ENCODE measurements around the gene NME7. TPM values are rescaled to one million over a fixed set of nuclear protein-coding genes. Genes with fewer than 3 reads are reported as not detected.
A peak's percentile ranks its signal among the peaks of the same experiment; 100 is the strongest.

NME7 gene
- total RNA-seq, 2 experiments from 2014 or later = 14.7 to 24.7 TPM

DNA sequence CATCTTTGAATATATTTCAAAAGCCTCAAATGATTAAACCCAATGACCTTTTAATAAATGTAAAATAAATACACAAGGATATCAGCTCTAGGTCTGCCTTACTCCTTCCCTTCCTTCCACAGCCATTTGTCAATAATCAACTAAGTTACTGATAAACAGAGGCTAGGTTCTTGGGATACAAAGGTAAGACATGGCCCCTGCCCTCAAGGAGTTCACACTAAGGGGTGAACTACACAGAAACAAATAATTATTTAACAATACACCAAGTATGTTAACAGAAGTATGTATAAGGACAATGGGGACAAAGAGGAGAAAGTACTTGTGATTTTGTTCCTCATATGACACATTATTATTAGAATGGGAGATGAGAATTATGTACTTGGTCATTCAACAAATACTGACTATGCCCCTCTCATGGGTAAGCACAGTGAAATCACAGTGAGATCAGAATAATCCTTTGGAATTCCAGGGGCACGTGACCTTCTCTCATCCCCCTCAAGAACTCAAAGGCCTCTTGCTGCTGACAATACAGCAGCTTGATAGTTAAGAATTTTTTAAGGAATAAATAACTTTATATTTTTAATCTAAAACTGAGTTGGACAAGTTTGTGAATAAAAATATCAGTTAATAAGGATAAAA is 220.9 kb downstream of the NME7 start:
- Mint-ChIP-seq H3K27me3 (no peaks in the 10 kb centered on the region), H3K36me3 (no peaks in the 10 kb centered on the region), H3K4me1 (peaks cover 2% of the 10 kb centered on the region), H3K9me3 (no peaks in the 10 kb centered on the region), H3K27ac (no peak overlapping the region), H3K4me3 (no peak overlapping the region)
- ATAC-seq (ENCODE audit: low read depth) (no peak), DNase-seq (no peak)
- POLR2A ChIA-PET = no interaction called here

DNA sequence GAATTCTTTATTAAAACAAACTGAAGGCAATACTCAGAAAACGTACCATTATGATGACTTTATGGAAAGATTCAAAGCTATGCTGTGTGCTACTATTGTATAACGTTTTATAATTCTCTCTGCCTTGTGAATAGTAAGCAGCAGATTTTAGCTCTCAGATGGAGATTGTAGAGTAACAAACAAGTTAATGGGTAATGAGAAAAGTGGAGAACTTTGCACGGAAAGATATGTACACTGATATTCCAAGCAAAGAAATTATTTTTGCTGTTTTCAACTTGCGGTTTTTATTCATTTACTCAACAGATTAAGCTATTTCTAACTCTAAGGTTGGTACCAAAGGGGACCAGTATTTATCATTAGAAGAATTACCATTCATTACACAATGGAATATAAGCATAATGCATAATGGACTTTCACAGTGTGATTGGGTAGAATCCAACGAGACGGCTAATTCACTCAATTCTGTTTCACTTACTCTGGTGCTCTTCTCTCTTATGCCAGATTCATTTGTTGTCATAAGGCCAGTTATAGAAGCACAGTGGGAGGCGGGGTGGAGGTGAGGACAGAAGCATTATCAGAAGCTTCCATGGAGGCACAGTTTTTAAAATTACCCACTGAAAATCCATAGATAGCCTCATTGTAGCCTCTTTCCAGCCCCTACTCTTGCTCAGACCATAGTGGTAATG is 222.5 kb downstream of the NME7 start:
- H3K4me1 Mint-ChIP-seq = peaks cover 2% of the 10 kb centered on the region
- H3K27me3 Mint-ChIP-seq = no peaks in the 10 kb centered on the region
- ATAC-seq (ENCODE audit: low read depth) (no peak), DNase-seq (no peak)
- no peaks in the 10 kb centered on the region for H3K9me3 Mint-ChIP-seq
- POLR2A ChIA-PET = no interaction called here
- no peak overlapping the region for H3K4me3 Mint-ChIP-seq
- H3K36me3 Mint-ChIP-seq = peaks cover 4% of the 10 kb centered on the region
- H3K27ac Mint-ChIP-seq = no peak overlapping the region

DNA sequence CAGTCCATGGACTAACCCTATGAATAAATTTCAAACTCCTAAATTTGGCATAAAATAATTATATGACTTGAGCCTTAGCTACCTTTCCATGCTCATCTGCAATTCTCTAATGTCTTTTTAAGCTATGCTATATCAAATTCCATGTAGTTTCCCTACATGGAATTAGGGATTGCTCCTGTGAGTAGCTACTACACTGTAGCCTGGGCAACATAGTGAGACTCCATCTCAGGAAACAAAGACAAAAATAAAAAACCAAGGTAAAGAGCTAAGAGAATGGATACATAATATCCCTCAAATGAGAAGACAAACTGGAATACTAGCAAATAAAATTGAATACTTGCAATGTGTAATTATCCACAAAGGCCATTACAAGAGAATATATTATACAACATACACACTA is 223.6 kb downstream of the NME7 start:
- POLR2A ChIA-PET = no interaction called here
- DNase-seq (no peak), ATAC-seq (ENCODE audit: low read depth) (no peak)
- H3K9me3 Mint-ChIP-seq = no peaks in the 10 kb centered on the region
- H3K27ac Mint-ChIP-seq = no peak overlapping the region
- peaks cover 7% of the 10 kb centered on the region for H3K36me3 Mint-ChIP-seq
- H3K4me3 Mint-ChIP-seq = no peak overlapping the region
- H3K27me3 Mint-ChIP-seq = no peaks in the 10 kb centered on the region
- H3K4me1 Mint-ChIP-seq = peaks cover 2% of the 10 kb centered on the region

DNA sequence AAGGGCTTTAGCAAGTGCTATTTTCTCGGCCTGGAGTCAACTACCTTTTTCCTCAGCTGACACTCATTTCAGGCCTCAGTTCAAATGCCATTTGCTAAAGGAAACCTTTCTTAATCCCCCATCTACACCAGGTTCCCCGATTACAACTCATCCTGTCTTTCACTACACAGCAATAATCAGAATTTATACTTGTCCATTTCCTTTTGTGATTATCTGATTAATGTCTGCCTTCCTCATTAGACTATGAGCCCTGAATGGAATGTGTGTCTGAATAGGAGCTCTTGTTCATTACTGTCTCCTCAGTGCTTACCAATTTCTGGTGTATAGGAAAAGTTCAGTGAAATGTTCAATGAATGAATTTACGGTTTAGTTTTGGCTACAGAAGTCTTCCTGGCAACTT is 224.3 kb downstream of the NME7 start:
- no peak for ATAC-seq (ENCODE audit: low read depth)
- no peak overlapping the region for H3K4me3 Mint-ChIP-seq

DNA sequence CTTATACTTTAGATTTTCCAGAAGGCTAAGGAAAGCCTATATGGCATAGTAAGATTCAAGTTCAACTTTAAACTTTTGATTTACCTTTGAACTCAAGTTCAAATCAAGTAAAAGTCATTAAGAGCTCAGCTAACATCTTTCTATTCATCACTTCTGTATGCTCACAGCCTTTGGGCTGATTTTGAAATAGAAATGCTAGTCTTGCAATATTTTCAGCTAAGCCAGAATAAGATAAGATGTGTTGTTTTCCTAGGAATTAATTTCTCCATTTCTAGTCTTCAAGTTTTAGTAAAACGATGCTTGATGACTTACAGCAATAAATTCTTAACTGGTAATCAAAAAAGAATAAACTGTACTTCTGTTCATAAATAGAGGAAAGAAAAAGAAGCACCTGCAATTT is 225.5 kb downstream of the NME7 start:
- ATAC-seq (ENCODE audit: low read depth) (no peak), DNase-seq (no peak)
- POLR2A ChIA-PET = no interaction called here
- peaks cover 3% of the 10 kb centered on the region for H3K9me3 Mint-ChIP-seq
- H3K4me1 Mint-ChIP-seq = peaks cover 6% of the 10 kb centered on the region
- no peaks in the 10 kb centered on the region for H3K27me3 Mint-ChIP-seq
- H3K27ac Mint-ChIP-seq = no peak overlapping the region
- H3K36me3 Mint-ChIP-seq = peaks cover 13% of the 10 kb centered on the region
- H3K4me3 Mint-ChIP-seq = no peak overlapping the region

More for the DNA sequence above, 224.3 kb downstream of the NME7 start:
- H3K36me3 Mint-ChIP-seq = peaks cover 10% of the 10 kb centered on the region
- H3K27ac Mint-ChIP-seq = no peak overlapping the region
- H3K9me3 Mint-ChIP-seq = peaks cover 1% of the 10 kb centered on the region
- DNase-seq = no peak
- H3K27me3 Mint-ChIP-seq = no peaks in the 10 kb centered on the region
- H3K4me1 Mint-ChIP-seq = peaks cover 6% of the 10 kb centered on the region
- POLR2A ChIA-PET = no interaction called here

DNA sequence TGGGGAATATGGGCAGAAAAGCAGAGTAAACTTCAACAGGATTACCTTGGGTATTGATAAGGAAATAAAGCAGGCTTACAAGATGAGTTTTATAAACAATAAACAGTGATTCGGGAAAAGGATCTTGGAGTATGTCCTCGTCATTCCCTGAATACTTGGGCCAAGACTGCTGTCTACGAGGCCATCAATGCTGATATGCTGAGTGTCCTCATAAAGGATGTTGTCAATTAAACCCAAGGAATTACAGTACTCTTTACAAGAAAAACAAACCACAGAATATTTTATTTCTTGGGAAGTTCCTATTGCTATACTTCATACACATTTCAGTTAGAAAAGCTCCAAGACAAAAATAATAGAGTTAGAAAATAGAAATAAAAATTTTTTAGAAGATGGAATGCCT is 226.2 kb downstream of the NME7 start:
- H3K27me3 Mint-ChIP-seq = no peaks in the 10 kb centered on the region
- peaks cover 14% of the 10 kb centered on the region for H3K36me3 Mint-ChIP-seq
- peaks cover 3% of the 10 kb centered on the region for H3K9me3 Mint-ChIP-seq
- no peak overlapping the region for H3K4me3 Mint-ChIP-seq
- POLR2A ChIA-PET = no interaction called here
- ATAC-seq (ENCODE audit: low read depth) (no peak), DNase-seq (no peak)
- H3K4me1 Mint-ChIP-seq = peaks cover 6% of the 10 kb centered on the region
- no peak overlapping the region for H3K27ac Mint-ChIP-seq

DNA sequence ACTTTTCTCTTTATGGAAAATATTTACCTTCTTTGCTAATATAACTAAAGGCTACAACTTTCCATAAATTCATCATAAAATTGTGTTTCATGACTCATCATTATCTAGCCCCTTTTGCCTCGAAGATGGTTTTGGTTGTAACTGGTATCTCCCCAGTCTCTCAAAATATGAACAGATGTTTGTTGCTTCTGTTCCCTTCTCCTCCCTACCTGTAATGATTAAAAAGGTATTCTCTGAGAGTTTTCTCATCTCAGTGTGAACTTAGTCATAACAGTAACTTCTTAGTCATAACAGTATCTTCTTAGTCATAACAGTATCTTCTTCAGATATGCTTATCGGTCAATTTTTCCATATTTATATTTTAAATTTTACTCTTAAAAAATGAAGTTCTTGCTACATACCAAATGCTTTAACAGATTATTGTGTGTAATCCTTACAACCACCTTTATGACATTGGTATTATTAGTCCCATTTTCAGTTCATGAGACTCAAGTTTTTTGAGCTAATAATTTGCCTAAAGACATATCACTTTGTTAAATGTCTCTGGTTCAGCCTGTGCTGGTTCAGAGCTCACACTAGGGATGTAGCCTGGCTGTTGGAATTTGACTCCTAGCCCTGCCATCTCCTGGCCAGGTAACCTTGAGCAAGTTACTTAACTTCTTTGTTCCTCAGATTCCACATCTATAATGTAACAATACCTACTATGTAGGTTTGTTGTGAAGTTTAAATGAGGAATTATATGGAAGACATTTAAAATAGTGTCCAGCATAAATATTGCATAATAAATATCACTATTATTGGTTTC is 228.5 kb downstream of the NME7 start:
- Mint-ChIP-seq H3K27me3 (no peaks in the 10 kb centered on the region), H3K4me1 (peaks cover 6% of the 10 kb centered on the region), H3K9me3 (peaks cover 3% of the 10 kb centered on the region), H3K27ac (no peak overlapping the region), H3K4me3 (no peak overlapping the region), H3K36me3 (peaks cover 14% of the 10 kb centered on the region)
- DNase-seq (no peak), ATAC-seq (ENCODE audit: low read depth) (peak; percentile 67)
- POLR2A ChIA-PET = no interaction called here

DNA sequence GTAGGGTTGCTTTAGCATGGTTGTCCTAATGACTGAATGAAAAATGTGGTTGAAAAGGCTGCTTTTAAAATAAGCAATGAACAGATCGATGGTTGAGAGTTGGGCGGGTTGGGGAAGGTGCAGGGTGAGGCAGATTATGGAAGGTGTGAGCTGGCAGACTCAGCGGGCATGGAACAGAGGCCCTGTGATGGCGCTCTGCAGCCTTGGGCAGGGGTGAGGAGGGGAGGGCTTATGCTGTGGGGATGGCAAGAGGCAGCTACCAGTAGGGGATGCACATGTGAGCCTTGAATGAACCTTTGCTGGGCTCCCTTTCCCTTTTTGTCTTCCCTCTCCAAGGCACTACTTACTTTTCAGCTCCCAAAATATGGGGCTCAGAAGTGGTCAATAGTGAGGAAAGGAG is 230.2 kb downstream of the NME7 start:
- H3K4me3 Mint-ChIP-seq = no peak overlapping the region
- no peak overlapping the region for H3K27ac Mint-ChIP-seq
- H3K4me1 Mint-ChIP-seq = peaks cover 9% of the 10 kb centered on the region
- no peaks in the 10 kb centered on the region for H3K27me3 Mint-ChIP-seq
- H3K36me3 Mint-ChIP-seq = peaks cover 16% of the 10 kb centered on the region
- ATAC-seq (ENCODE audit: low read depth) = no peak
- DNase-seq = no peak
- H3K9me3 Mint-ChIP-seq = peaks cover 3% of the 10 kb centered on the region
- POLR2A ChIA-PET = no interaction called here

DNA sequence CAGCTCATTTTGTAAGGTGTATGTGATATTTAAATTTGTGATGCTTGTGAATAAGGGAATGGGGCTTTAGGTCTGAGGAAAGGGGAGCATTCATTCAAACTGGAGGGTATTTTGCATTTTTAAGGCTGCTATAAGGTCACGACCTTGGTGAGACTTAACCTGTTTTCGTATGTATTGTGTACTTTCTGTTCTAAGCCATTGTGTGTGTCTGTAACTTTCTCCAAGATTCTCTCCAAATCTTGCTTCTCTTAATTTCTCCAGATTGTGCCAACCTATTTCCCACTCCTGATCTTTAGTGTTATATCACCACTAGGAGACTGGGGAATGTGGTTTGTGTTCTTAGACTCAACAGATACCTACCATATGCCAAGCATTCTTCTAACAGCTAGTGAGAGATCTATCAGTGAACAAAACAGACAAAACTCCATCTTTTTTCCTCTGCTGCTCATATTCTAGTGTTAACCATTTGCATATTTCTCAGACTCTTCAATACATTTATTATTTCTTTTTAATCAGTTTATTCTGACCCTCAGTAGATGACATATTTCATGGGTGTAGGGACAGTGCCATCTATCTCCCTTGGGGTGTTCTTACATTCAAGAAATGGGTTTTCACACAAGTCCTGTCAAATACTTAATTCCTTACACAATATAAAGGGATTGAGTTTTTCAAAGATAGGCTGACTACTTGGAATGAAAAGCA is 233.6 kb downstream of the NME7 start:
- no peak for ATAC-seq (ENCODE audit: low read depth)
- Mint-ChIP-seq H3K9me3 (peaks cover 3% of the 10 kb centered on the region), H3K4me3 (no peak overlapping the region), H3K4me1 (peaks cover 8% of the 10 kb centered on the region), H3K36me3 (peaks cover 22% of the 10 kb centered on the region), H3K27ac (no peak overlapping the region), H3K27me3 (no peaks in the 10 kb centered on the region)
- POLR2A ChIA-PET = no interaction called here
- DNase-seq = no peak

DNA sequence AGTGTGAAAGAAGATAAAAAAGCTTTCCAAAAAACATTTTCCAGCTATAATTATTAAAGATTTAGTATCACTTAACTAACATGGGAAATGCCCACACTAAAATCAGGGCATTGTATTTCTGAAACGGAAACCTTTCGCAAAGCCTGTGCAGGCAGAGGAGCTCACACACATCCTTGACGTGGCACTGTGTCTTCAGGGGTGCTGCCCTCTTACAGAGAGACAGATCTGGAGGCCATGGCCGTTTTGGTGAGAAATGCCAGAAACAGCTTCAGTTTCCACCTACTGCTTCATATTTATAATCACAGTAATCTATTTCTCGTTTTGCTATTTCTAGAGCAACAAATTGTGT is 234.4 kb downstream of the NME7 start:
- Mint-ChIP-seq H3K36me3 (peaks cover 26% of the 10 kb centered on the region), H3K27ac (no peak overlapping the region), H3K27me3 (no peaks in the 10 kb centered on the region), H3K9me3 (peaks cover 1% of the 10 kb centered on the region), H3K4me3 (no peak overlapping the region), H3K4me1 (peaks cover 5% of the 10 kb centered on the region)
- no peak for ATAC-seq (ENCODE audit: low read depth)
- DNase-seq = no peak
- POLR2A ChIA-PET = no interaction called here

DNA sequence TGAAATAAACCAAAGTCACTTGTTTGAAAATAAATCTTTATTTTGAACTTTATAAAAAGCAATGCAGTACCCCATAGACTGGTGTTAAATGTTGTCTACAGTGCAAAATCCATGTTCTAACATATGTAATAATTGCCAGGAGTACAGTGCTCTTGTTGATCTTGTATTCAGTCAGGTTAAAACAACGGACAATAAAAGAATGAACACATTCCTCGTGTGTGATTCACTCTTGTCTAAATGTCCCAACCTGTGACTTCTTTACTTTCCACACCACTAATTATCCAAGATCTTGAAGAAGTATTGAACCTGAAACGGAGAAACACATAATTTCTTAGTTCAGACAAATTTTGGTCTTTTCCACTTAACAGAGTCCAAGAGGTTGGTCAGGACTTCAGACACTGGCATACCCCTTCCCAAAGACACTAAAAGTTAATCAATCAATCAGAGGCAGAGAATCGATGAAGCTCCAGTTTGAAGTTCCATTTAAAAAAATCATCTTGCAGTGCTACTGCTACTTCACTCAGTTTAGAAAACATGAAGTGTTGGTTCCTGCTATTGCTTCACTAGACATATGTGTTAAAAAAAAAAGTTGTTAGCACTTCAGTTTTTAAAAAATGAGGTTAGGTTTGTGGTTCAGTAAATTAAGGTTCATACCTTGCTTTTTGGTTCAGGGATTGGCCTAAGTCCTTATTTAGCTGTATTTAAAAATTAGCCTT is 234.9 kb downstream of the NME7 start:
- ATAC-seq (ENCODE audit: low read depth) (no peak), DNase-seq (no peak)
- peaks cover 1% of the 10 kb centered on the region for H3K9me3 Mint-ChIP-seq
- H3K4me1 Mint-ChIP-seq = peaks cover 5% of the 10 kb centered on the region
- H3K27me3 Mint-ChIP-seq = no peaks in the 10 kb centered on the region
- H3K36me3 Mint-ChIP-seq = peaks cover 30% of the 10 kb centered on the region
- POLR2A ChIA-PET = no interaction called here
- no peak overlapping the region for H3K4me3 Mint-ChIP-seq
- H3K27ac Mint-ChIP-seq = no peak overlapping the region

DNA sequence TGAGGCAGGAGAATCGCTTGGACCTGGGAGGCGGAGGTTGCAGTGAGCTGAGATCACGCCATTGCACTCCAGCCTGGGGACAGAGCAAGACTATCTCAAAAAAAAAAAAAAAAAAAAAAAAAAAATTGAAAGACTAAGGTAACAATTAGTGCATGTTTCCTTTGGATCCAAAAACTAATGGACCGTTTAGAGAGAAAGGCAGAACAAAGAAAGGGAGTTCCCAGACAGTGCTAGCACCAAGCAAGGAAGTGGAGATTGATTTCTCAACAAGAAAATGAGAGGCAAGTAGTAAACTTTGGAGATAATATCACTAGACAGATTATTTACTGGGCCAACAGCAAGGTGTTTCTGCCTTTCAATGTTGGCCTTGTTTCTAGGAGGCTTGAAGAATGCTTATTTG is 236.9 kb downstream of the NME7 start:
- POLR2A ChIA-PET = no interaction called here
- H3K4me3 Mint-ChIP-seq = no peak overlapping the region
- no peaks in the 10 kb centered on the region for H3K27me3 Mint-ChIP-seq
- peaks cover 5% of the 10 kb centered on the region for H3K4me1 Mint-ChIP-seq
- ATAC-seq (ENCODE audit: low read depth) (no peak), DNase-seq (no peak)
- peaks cover 27% of the 10 kb centered on the region for H3K36me3 Mint-ChIP-seq
- no peaks in the 10 kb centered on the region for H3K9me3 Mint-ChIP-seq
- no peak overlapping the region for H3K27ac Mint-ChIP-seq

DNA sequence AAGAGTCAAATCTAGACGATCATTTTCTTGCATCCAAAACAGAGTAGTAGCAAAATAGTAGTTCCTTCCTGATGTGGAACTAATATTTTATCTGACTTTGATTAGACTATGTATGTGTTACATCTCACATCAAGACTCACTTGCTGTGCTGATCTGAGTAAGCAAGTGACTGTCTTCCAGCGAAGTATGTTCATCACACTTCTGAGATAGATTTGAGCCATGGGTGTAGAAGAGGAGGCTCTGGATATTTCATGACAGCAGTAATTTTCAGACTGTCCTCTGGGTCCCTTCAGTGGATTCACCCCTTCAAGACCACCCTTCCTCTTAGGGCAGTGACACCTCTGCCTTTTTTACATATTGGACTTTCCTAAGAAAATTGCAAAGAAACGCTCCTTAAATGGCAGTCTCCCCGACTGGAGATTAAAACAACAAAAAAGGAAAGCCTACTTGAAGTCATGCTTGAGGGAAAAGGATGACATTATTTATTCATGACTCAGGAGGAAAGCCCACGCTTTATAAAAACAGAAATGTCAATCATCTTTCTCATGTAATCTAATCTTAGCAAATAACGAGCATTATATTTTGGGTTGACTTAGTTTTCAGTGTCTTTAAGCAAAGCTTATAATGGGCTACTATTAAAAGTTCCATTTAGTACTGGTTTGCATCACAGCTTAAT is 238.3 kb downstream of the NME7 start:
- Mint-ChIP-seq H3K27ac (no peak overlapping the region), H3K4me3 (no peak overlapping the region), H3K36me3 (peaks cover 38% of the 10 kb centered on the region), H3K4me1 (peaks cover 5% of the 10 kb centered on the region), H3K27me3 (no peaks in the 10 kb centered on the region), H3K9me3 (no peaks in the 10 kb centered on the region)
- POLR2A ChIA-PET = no interaction called here
- DNase-seq = no peak
- ATAC-seq (ENCODE audit: low read depth) = no peak

All from activated naive CD8-positive, alpha-beta T cell treated with anti-CD3 and anti-CD28 coated beads, Interleukin-2, amount 10 ng/mL, durations not matched to agents 7 days and 5 days (primary cell).